ENCODE results near the gene CDC26. TPM values are rescaled to one million over a fixed set of nuclear protein-coding genes. Genes with fewer than 3 reads are reported as not detected.
"Not testable (repeated sequence)": the region's sequence is repeated elsewhere in the genome, so short reads cannot be mapped to it uniquely, and the experiment has no call there.

The CDC26 gene
- total RNA-seq, 2 donors from 2014 or later, result 47.0 to 47.9 TPM

DNA sequence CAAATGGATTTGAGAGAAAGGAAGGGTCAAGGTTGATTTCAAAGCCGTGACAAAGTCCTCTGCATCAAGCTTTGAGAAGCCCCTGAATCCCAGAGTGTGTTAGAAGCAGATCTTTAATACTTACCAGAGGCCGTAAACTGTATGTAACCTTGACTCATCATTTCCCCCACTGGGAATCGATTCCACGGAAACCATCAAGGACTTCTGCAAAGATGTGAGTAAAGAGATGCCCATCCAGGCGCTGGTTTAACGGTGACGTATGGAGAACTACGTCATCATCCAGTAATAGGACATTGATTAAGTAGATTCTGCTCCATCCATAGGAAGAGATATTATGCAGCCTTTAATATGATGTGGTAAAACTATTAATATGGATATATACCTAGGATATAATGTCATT is 26.2 kb upstream of the CDC26 start:
- no peaks in the 10 kb centered on the region for H3K36me3 Mint-ChIP-seq (ENCODE audit: low read depth)
- no peaks in the 10 kb centered on the region for H3K9me3 Mint-ChIP-seq
- H3K4me3 Mint-ChIP-seq, result peak overlapping the region; percentile 10
- peaks cover 8% of the 10 kb centered on the region for H3K4me1 Mint-ChIP-seq
- no peak overlapping the region for H3K27ac Mint-ChIP-seq
- no peak for ATAC-seq (replicated peaks)
- H3K27me3 Mint-ChIP-seq, result peaks cover 16% of the 10 kb centered on the region

DNA sequence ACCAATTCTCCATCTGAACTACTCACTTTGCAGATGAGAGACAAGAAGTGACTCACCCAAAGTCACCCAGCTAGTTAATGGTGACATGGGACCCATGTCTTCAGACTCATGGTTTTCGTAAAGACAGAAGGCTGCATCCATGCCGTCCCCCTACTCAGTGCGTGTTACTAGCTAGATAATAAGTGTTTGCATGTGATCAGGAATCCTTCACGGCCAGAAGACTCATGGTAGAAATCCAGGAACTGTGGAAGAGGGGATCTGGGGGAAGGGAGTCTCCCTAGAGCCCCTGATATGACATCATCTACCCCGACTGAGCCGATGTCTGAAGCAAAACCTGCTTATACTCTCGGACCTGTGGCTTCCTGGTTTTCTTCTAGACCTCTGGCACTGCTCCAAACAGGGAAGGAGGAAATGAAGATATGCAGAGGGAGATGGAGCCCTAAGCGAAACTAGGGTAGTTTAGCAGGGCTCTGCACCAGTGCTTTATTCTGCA is 24.5 kb upstream of the CDC26 start:
- Mint-ChIP-seq H3K27ac (no peak overlapping the region), H3K27me3 (peaks cover 12% of the 10 kb centered on the region), H3K36me3 (ENCODE audit: low read depth) (no peaks in the 10 kb centered on the region), H3K9me3 (no peaks in the 10 kb centered on the region), H3K4me3 (no peak overlapping the region), H3K4me1 (peaks cover 8% of the 10 kb centered on the region)
- no peak for ATAC-seq (replicated peaks)

GRCh38 chr9:113298924-113299770 is 23.8 kb upstream of the CDC26 start:
- H3K27me3 Mint-ChIP-seq, result peaks cover 12% of the 10 kb centered on the region
- H3K4me3 Mint-ChIP-seq, result no peak overlapping the region
- H3K36me3 Mint-ChIP-seq (ENCODE audit: low read depth), result no peaks in the 10 kb centered on the region
- no peak overlapping the region for H3K27ac Mint-ChIP-seq
- peaks cover 8% of the 10 kb centered on the region for H3K4me1 Mint-ChIP-seq
- H3K9me3 Mint-ChIP-seq, result no peaks in the 10 kb centered on the region
- ATAC-seq (replicated peaks), result no peak

DNA sequence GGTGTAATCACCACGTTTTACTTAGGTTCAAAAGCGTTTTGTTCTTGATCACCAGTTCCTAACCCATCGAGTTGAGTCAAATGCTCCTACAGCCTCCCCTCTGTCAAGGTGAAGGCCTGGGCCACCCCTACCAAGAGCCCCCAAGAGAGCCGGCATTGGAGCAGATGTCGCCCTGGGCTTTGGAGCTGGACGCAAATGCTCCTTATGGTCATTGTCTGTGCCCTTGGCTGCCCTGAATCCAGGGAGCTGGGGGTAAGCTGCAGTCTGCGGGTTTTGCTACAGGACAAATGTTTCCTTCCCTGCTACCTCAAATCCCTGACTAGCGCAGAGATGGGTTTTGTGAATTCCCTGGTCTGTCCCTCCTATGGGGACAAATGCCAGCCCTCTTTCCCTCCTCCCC is 22.9 kb upstream of the CDC26 start:
- Mint-ChIP-seq H3K9me3 (no peaks in the 10 kb centered on the region), H3K27ac (no peak overlapping the region), H3K4me3 (no peak overlapping the region), H3K27me3 (peaks cover 12% of the 10 kb centered on the region), H3K4me1 (peaks cover 8% of the 10 kb centered on the region), H3K36me3 (ENCODE audit: low read depth) (peaks cover 7% of the 10 kb centered on the region)
- ATAC-seq (replicated peaks), result no peak

- Mint-ChIP-seq H3K9me3 (no peaks in the 10 kb centered on the region), H3K4me1 (peaks cover 8% of the 10 kb centered on the region), H3K36me3 (ENCODE audit: low read depth) (peaks cover 21% of the 10 kb centered on the region), H3K27ac (peak overlapping the region; percentile 27), H3K4me3 (no peak overlapping the region), H3K27me3 (peaks cover 8% of the 10 kb centered on the region)
- no peak for ATAC-seq (replicated peaks)
Observed at GRCh38 chr9:113296796-113297558, 21.6 kb upstream of the CDC26 start.

DNA sequence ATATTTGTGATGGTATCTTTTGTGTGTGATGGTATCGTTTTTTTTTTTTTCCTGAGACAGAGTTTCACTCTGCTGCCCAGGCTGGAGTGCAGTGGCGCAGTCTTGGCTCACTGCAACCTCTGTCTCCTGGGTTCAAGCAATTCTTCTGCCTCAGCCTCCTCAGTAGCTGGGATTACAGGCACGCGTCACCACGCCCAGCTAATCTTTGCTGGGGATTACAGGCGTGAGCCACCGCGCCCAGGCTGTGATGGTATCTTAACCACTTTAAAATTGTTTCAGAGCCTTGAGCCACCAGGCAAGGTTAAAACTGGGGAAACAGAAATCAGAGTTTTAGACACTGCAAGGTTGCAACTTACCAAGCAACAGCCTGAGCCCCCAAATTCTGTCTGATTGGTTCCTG is 20.9 kb upstream of the CDC26 start:
- H3K27ac Mint-ChIP-seq; H3K4me3 Mint-ChIP-seq; H3K27me3 Mint-ChIP-seq; ATAC-seq (replicated peaks); H3K4me1 Mint-ChIP-seq; H3K9me3 Mint-ChIP-seq: not testable (repeated sequence)
- H3K36me3 Mint-ChIP-seq (ENCODE audit: low read depth), result peaks cover 28% of the 10 kb centered on the region

DNA sequence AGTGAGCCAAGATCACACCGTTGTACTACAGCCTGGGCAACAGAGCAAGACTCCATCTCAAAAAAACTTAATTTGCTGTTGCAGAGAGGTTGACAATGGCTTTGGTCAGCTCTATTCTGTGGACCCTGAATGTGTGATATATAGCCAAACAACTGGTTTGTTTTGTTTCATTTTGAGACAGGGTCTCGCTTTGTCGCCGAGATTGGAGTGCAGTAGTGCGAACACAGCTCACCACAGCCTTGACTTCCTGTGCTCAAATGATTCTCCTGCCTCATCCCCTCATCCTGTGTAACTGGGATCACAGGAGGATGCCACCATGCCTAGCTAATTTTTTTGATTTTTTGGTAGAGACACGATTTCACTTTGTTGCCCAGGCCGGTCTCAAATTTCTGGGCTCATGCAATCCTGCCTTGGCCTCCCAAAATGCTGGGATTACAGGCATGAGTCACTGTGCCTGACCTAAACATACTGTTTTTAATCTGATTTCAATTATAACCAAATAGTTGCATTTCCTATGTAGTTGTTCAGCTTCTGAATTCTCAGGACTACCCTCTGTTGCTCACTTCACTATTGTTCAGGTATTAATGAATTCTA is 18.0 kb upstream of the CDC26 start:
- ATAC-seq (replicated peaks), result no peak
- Mint-ChIP-seq H3K4me1 (no peaks in the 10 kb centered on the region), H3K27me3 (no peaks in the 10 kb centered on the region), H3K9me3 (no peaks in the 10 kb centered on the region), H3K27ac (peak overlapping the region; percentile 33), H3K4me3 (no peak overlapping the region), H3K36me3 (ENCODE audit: low read depth) (peaks cover 57% of the 10 kb centered on the region)

DNA sequence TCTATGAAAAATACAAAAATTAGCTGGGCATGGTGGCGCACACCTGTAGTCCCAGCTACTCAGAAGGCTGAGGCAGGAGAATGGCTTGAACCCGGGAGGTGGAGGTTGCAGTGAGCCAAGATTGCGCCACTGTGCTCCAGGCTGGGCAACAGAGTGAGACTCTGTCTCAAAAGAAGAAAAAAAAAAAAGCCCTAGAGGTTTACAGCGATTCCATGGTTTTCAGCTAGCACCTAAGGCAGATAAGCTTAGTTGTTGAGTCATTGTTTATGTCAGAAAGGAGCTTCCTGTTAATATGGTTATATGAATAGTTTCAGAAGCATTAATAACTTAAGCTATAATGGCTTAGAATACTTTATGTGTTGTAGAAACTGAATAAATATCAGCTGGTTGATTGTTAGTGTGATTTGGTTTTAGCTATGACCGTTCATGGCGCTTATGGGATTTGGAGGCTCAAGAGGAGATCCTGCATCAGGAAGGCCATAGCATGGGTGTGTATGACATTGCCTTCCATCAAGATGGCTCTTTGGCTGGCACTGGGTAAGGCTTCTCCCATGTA is 14.8 kb upstream of the CDC26 start:
- Mint-ChIP-seq H3K4me3 (no peak overlapping the region), H3K36me3 (ENCODE audit: low read depth) (peaks cover 85% of the 10 kb centered on the region), H3K4me1 (no peaks in the 10 kb centered on the region), H3K27ac (peak overlapping the region; percentile 34), H3K27me3 (no peaks in the 10 kb centered on the region), H3K9me3 (no peaks in the 10 kb centered on the region)
- no peak for ATAC-seq (replicated peaks)

DNA sequence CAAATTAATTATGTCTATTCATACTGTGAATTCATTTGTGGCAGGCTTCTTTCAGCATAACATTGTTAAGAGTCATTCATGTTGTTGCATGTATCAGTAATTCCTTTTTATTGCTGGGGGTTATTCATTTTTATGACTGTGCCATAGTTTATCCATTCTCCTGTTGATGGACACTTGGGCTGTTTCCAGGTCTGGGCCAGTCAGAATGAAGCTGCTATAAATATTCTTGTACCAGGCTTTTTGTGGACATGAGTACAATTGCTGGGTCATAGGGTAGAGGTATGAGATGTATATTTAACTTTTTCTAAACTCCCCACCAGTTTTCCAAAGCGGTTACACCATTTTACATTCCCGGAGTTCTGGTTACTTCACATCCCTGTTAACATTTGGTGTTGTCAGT is 13.7 kb upstream of the CDC26 start:
- H3K9me3 Mint-ChIP-seq, result no peaks in the 10 kb centered on the region
- no peak for ATAC-seq (replicated peaks)
- no peak overlapping the region for H3K4me3 Mint-ChIP-seq
- H3K4me1 Mint-ChIP-seq, result no peaks in the 10 kb centered on the region
- H3K36me3 Mint-ChIP-seq (ENCODE audit: low read depth), result peaks cover 96% of the 10 kb centered on the region
- H3K27me3 Mint-ChIP-seq, result no peaks in the 10 kb centered on the region
- peak overlapping the region; percentile 34 for H3K27ac Mint-ChIP-seq

DNA sequence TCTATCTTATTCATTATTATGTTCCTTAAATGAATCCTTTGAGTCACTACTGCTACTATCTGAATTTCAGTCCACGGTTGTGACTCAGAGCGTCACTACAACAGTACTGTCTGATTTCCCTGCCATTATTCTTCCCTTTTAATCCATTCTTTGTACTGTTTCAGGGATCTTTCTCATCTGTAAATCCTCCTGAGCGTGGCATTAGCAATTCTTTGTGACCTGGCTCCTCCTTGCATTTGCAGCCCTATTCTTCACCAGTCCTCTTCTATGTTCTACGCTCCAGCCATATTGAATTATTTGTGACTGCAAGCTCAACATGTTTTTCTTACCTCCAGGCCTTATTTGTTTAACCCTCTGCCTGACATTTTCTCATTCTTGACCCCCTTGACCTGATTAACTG is 6.0 kb upstream of the CDC26 start:
- Mint-ChIP-seq H3K36me3 (ENCODE audit: low read depth) (peaks cover 81% of the 10 kb centered on the region), H3K27me3 (no peaks in the 10 kb centered on the region), H3K9me3 (no peaks in the 10 kb centered on the region), H3K27ac (peak overlapping the region; percentile 4), H3K4me3 (no peak overlapping the region), H3K4me1 (peaks cover 27% of the 10 kb centered on the region)
- no peak for ATAC-seq (replicated peaks)

DNA sequence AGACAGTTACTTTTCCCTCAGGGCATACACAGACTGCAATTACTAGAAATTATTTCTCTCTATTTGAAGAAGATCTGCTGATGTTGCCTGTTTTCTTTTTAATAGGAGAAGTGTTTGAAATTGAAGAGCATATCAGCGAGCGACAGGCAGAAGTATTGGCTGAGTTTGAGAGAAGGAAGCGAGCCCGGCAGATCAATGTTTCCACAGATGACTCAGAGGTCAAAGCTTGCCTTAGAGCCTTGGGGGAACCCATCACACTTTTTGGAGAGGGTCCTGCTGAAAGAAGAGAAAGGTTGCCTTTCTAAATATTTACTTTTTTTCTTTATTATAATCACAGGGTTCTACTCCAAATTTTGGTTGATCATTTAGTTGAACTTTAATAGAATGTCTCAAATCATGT is 3.5 kb upstream of the CDC26 start:
- ATAC-seq (replicated peaks), result no peak
- H3K27me3 Mint-ChIP-seq, result no peaks in the 10 kb centered on the region
- H3K4me3 Mint-ChIP-seq, result peak overlapping the region; percentile 39
- H3K9me3 Mint-ChIP-seq, result no peaks in the 10 kb centered on the region
- H3K36me3 Mint-ChIP-seq (ENCODE audit: low read depth), result peaks cover 60% of the 10 kb centered on the region
- H3K4me1 Mint-ChIP-seq, result peaks cover 32% of the 10 kb centered on the region
- peak overlapping the region; percentile 30 for H3K27ac Mint-ChIP-seq

DNA sequence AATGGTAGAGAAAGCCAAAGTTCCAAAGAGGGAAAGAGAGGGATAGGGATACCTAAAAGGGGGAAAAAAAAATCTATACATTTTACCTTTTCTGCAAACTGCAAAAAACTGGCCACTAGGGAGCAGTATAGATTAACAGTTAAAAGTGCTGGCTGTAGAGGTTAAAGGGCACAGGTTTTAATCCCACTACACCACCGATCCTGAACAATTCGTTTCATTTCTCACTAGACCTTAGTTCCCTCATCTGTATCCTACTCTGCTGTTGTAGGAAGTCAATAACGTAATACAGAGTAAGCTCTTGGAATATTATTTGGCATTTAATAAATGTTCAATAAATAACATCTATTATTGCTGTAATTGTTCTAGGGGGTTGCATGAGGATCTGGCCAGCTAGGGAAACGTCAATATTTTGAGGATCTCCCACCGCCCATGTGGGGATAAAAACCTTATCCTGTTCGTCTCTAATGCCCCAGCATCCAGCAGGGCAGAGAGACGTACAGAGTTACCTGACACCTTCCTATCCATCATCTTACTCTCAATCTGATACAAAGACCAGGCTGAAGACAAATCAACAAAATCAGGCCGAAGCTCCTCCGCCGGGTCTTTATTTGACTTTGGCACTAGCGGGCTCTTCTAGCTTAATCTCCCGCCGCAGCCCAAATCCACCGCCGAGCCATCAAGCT is 757 bp downstream of the CDC26 start:
- H3K9me3 Mint-ChIP-seq, result no peaks in the 10 kb centered on the region
- peaks cover 17% of the 10 kb centered on the region for H3K36me3 Mint-ChIP-seq (ENCODE audit: low read depth)
- H3K4me3 Mint-ChIP-seq, result no peak overlapping the region
- ATAC-seq (replicated peaks), result peak; percentile 35
- H3K4me1 Mint-ChIP-seq, result peaks cover 28% of the 10 kb centered on the region
- H3K27ac Mint-ChIP-seq, result no peak overlapping the region
- H3K27me3 Mint-ChIP-seq, result no peaks in the 10 kb centered on the region

GRCh38 chr9:113269871-113270270 is 5.5 kb downstream of the CDC26 start:
- ATAC-seq (replicated peaks), result no peak
- peak overlapping the region; percentile 53 for H3K4me3 Mint-ChIP-seq
- H3K36me3 Mint-ChIP-seq (ENCODE audit: low read depth), result no peaks in the 10 kb centered on the region
- H3K27ac Mint-ChIP-seq, result peak overlapping the region; percentile 81
- peaks cover 24% of the 10 kb centered on the region for H3K4me1 Mint-ChIP-seq
- H3K27me3 Mint-ChIP-seq, result no peaks in the 10 kb centered on the region
- no peaks in the 10 kb centered on the region for H3K9me3 Mint-ChIP-seq

DNA sequence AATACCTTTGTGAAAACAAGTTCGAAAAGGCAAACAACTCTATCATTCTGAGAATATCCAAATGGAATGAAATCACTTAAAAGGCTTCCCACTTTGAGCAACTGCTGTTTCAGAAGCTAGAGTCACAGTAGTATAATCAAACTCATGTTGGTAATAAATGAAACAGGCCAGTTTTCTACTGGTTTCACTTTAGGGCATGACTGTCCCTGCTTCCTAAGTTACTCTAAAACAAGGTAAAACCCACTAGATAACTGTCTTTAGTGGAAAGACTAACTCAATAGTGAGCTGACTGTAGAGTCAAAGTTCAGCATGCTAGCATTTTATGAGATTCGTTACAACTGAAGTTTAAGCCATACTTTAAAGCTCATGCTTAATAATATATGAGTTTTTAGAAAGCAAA is 6.0 kb downstream of the CDC26 start:
- no peaks in the 10 kb centered on the region for H3K36me3 Mint-ChIP-seq (ENCODE audit: low read depth)
- no peaks in the 10 kb centered on the region for H3K9me3 Mint-ChIP-seq
- H3K4me3 Mint-ChIP-seq, result peak overlapping the region; percentile 53
- no peaks in the 10 kb centered on the region for H3K27me3 Mint-ChIP-seq
- peak; percentile 94 for ATAC-seq (replicated peaks)
- peaks cover 23% of the 10 kb centered on the region for H3K4me1 Mint-ChIP-seq
- H3K27ac Mint-ChIP-seq, result peak overlapping the region; percentile 81

All from activated T-helper 17 cell treated with anti-CD3 and anti-CD28 coated beads, Interleukin-2, amount 50 U/mL, for 72 hours (primary cell).